GM12878 (cell line): ENCODE measurements around the gene DACT3. TPM values are rescaled to one million over a fixed set of nuclear protein-coding genes. Genes with fewer than 3 reads are reported as not detected.

Experiments used
- E2F4 ChIP-seq: IDR thresholded peaks from 2 replicates; pipeline ENCODE4 v1.6.1; 2012; ENCODE audit warnings: low read depth, low read length, improper control_type of control experiment
- FOXM1 ChIP-seq: IDR thresholded peaks from 2 replicates; pipeline ENCODE4 v1.6.1; 2012; ENCODE audit warnings: low read depth, mild to moderate bottlenecking, inconsistent platforms, low read length, moderate library complexity
- PBX3 ChIP-seq: IDR thresholded peaks from 2 replicates; pipeline ENCODE4 v1.6.1; 2011; ENCODE audit warnings: mild to moderate bottlenecking, low read depth, low read length, moderate library complexity; ENCODE audit not compliant: insufficient replicate concordance
- PRDM15 ChIP-seq: fragments of 450-650 bp; formaldehyde crosslinking; IDR thresholded peaks from 2 replicates; pipeline ENCODE4 v1.4.0; 2020; ENCODE audit warnings: mild to moderate bottlenecking, moderate library complexity
- SRF ChIP-seq, 2 experiments: IDR thresholded peaks; 2 replicates each; pipeline ENCODE4 v1.6.1; 2011; ENCODE audit warnings: low read depth in 2 of 2, low read length in 2 of 2, mild to moderate bottlenecking in 1 of 2, moderate library complexity in 1 of 2
- ZBTB11 ChIP-seq: fragments of 450-650 bp; formaldehyde crosslinking; IDR thresholded peaks from 2 replicates; pipeline ENCODE4 v1.5.0; 2022; ENCODE audit warnings: mild to moderate bottlenecking, missing genetic modification characterization
- ZNF384 ChIP-seq: IDR thresholded peaks from 2 replicates; pipeline ENCODE4 v1.6.1; 2012; ENCODE audit warnings: low read depth, mild to moderate bottlenecking, low read length, improper control_type of control experiment, borderline replicate concordance
- polyA plus RNA-seq, 11 experiments: library from polyadenylated mRNA; depleted of rRNA in 4 of 11; unstranded in 6 of 11; stranded (reverse) in 5 of 11; fragments of >200 nt; fragmentation: Nextera tagmentation in 4 of 11; fragmentation: Illumina TruSeq in 1 of 11; extraction: Ambion mirVana in 4 of 11; extraction: Trizol in 1 of 11; gene quantifications; 1 replicate in 1 of 11; 2 replicates in 10 of 11; pipeline versions ENCODE4 v1.2.1 to v1.2.3, GENCODE V29; 2011 to 2016; ENCODE audit warnings: inconsistent platforms in 2 of 11, missing spikeins in 2 of 11, low read depth in 1 of 11
- total RNA-seq, 4 experiments: library from RNA; depleted of rRNA in 3 of 4; stranded (reverse); fragments of >200 nt in 3 of 4; fragmentation: Illumina TruSeq in 1 of 4; extraction: Trizol in 1 of 4; gene quantifications; 2 replicates each; pipeline versions ENCODE4 v1.2.1 to v1.2.3, GENCODE V29; 2013 to 2021

Gene DACT3
- total and polyA plus RNA-seq, 10 of the 15 experiments (the other 5 are each of a cell fraction or from before 2014, with no cell fraction given) = 0.05 to 2.5 (median 0.35) TPM; not detected in 1

- no peak for TF ChIP-seq E2F4
- TF ChIP-seq FOXM1 = no peak
- TF ChIP-seq PBX3 = no peak
- no peak for TF ChIP-seq ZBTB11 (CRISPR knock-in tag)
- TF ChIP-seq ZNF384 = no peak
- no peak for TF ChIP-seq PRDM15 (CRISPR knock-in tag)
- TF ChIP-seq SRF (IDR thresholded peaks at IDR 0.05; ENCODE audit: low read depth in 2 of 2, low read length in 2 of 2) = no peak
Observed at GRCh38 chr19:46601318-46602224, 59.4 kb downstream of the DACT3 start, which contains the start of gene CALM3 (continued).
